NCI-H2227 (cell line): ENCODE measurements around the gene POLD2.

Source experiments
- DNase-seq: peaks from one replicate; lab custom pipeline; 2025; ENCODE audit not compliant: unreplicated experiment; lab: John Stamatoyannopoulos, UW

POLD2 gene

GRCh38 chr7:44152971-44153947, 29.9 kb upstream of the POLD2 start:
- DNase-seq = no peak

GRCh38 chr7:44151956-44152355, 28.6 kb upstream of the POLD2 start:
- DNase-seq = no peak

- no peak for DNase-seq
These were observed 27.9 kb upstream of the POLD2 start for GRCh38 chr7:44150966-44151941.

- no peak for DNase-seq
These were observed 27.1 kb upstream of the POLD2 start for GRCh38 chr7:44150466-44150832.

- DNase-seq = no peak
These were observed 26.5 kb upstream of the POLD2 start for GRCh38 chr7:44149571-44150465.

GRCh38 chr7:44148961-44149536, 25.7 kb upstream of the POLD2 start:
- DNase-seq = no peak

- DNase-seq = no peak
These were observed 24.8 kb upstream of the POLD2 start for GRCh38 chr7:44148166-44148565.

GRCh38 chr7:44147026-44147991, 24.0 kb upstream of the POLD2 start:
- DNase-seq = no peak

- DNase-seq = no peak
These were observed 22.9 kb upstream of the POLD2 start for GRCh38 chr7:44145969-44146911.

- DNase-seq = no peak
These were observed 22.2 kb upstream of the POLD2 start for GRCh38 chr7:44145479-44145968.

GRCh38 chr7:44144968-44145478, 21.7 kb upstream of the POLD2 start:
- DNase-seq = no peak

- no peak for DNase-seq
These were observed 21.1 kb upstream of the POLD2 start for GRCh38 chr7:44144426-44144967.

GRCh38 chr7:44143646-44144250, 20.4 kb upstream of the POLD2 start:
- no peak for DNase-seq

GRCh38 chr7:44142028-44142427, 18.7 kb upstream of the POLD2 start:
- no peak for DNase-seq

GRCh38 chr7:44141221-44141850, 18.0 kb upstream of the POLD2 start, which contains the start of gene MYL7:
TSS of gene MYL7 (minus strand) at chr7:44141332. CDS start at chr7:44141305, 27 bp downstream.
- DNase-seq = no peak

GRCh38 chr7:44140341-44140740, 17.0 kb upstream of the POLD2 start:
- DNase-seq = no peak
